GM10266 (cell line): Measurements from ENCODE around the gene LRTM2.
"Not testable (repeated sequence)": the region's sequence is repeated elsewhere in the genome, so short reads cannot be mapped to it uniquely, and the experiment has no call there.

Source experiments
- DNase-seq: peaks from one replicate; pipeline ENCODE4 v3.0.0; 2012; ENCODE audit errors: extremely low spot score
- CTCF ChIP-seq: IDR thresholded peaks from 2 replicates; pipeline ENCODE4 v1.5.1; 2012; ENCODE audit warnings: mild to moderate bottlenecking, low read depth; ENCODE audit not compliant: control insufficient read depth, insufficient read depth; ENCODE audit errors: missing control alignments

The LRTM2 gene

DNA sequence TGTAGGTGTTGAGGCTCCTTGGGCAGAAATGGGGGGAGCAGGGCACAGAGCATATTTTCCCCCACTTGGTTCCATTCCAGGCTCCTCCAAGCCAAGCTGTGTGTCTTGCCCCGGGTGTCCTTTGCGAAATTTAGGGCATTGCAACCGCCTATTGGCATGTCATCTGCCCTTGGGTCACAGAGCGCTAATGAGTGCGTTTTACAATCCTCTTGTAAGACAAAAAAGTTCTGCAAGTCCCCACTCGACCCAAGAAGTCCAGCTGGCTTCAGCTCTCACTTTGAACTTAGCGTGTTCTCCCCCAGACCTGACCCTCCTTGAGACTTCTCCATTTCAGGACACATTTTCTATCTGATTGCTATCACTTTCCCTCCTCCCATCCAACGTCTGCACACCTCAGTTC lies 6.1 kb upstream of the LRTM2 start:
- no peak for DNase-seq
- TF ChIP-seq CTCF: no peak

DNA sequence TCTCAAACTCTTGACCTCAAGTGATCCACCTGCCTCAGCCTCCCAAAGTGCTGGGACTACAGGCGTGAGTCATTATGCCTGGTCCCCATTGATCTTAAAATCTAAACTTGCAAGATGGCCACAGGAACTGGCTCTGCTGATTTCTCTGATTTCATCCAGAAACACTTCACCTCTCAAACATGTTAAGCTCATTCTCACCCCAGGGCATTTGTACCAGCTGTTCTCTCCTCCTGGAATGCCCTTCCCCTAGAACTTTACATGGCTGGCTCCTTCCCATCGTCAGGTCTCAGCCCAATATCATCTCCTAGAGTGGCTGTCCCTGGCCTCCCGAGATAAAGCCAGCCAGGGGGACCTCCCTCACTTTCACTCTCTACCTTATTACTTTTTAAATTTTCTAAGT lies 5.3 kb upstream of the LRTM2 start:
- DNase-seq: no peak
- TF ChIP-seq CTCF: no peak

DNA sequence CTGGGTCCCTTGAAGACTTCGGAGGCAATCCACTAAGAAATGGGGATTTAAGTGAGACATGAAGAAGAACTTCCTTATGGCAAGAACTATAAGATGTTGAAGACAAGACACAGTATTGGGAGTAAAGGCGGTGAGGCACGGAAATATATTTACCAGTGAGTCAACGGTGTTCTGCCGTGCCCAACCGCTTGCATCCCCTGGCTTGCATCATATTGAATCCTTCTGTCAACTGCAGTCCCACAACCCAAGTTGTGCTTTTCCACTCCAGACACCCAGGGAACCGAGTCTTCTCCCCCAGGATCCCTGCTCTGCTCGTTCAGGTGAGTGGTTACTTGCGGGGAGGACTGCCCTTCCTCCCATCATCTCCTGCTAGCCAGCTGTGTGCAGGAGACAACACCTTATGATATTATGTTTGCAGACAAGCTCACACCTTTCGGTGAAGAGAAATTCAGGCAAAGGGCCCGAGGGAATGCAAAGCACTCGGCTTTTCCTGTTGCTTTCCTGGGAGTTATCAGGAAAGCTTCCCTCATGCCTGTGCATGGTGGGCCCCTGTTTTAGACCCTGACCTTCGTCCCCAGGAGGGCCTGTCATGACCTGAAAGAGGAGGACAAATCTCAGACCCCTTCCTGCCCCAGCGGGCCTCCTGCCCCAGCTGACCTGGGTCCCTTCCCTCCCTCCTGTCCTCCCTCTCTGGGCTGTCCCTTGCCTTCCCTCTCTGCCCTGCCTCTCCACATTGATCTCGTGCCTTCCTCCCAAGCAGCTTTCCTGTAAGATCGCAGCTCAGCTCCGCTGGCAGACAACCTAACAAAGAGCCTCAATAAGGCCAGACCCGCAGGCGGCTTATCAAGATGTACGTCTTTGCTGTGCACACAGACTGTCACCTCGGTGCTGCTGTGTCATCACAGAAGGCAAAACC lies 4.3 kb upstream of the LRTM2 start:
- no peak for TF ChIP-seq CTCF
- DNase-seq: no peak

- no peak for DNase-seq
- TF ChIP-seq CTCF: no peak
Measured at GRCh38 chr12:1816730-1817348, 3.5 kb upstream of the LRTM2 start.

DNA sequence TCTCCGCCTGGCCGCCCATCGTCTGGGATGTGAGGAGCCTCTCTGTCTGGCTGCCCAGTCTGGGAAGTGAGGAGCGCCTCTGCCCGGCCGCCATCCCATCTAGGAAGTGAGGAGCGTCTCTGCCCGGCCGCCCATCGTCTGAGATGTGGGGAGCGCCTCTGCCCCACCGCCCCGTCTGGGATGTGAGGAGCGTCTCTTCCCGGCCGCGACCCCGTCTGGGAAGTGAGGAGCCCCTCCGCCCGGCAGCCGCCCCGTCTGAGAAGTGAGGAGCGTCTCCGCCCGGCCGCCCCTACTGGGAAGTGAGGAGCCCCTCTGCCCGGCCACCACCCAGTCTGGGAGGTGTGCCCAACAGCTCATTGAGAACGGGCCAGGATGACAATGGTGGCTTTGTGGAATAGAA lies 2.4 kb upstream of the LRTM2 start:
- not testable (repeated sequence) for DNase-seq

DNA sequence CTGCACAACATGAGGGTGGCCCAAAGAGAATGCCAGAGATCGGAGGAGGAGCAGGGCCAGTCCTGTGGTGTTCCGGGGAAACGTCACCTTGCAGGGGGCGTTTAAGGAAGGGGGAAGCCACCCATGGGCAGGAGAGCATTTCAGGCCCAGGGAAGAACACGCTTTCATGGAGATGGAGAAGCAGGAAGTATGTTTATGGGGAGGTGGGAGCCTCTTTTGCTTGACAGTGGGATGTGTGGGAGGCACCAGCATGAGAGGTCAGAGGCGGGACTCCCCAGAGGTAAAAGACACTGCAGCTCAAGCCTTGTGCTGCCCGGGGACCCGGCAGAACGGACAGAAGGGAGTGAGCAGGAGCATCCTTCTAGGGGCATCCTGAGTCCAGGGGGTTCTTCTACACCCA lies 1.3 kb upstream of the LRTM2 start:
- no peak for DNase-seq
- no peak for TF ChIP-seq CTCF

- no peak for DNase-seq
- TF ChIP-seq CTCF: no peak
Measured at GRCh38 chr12:1819571-1819970, 794 bp upstream of the LRTM2 start.
